Trophoblast cell (in vitro differentiated cells and primary cell): ENCODE data around the gene CHMP4B.

Experiments used
- DNase-seq, 2 donors: peaks; one replicate each; pipeline ENCODE4 v3.0.0-alpha.2; 2016
- H2AFZ ChIP-seq: 2 replicates; pipeline ENCODE4 v1.6.1; 2013; ENCODE audit warnings: low read length, moderate library complexity, mild to moderate bottlenecking; ENCODE audit not compliant: insufficient read depth, poor library complexity
- H2AK5ac ChIP-seq: 2 replicates; pipeline ENCODE4 v1.6.1; 2013; ENCODE audit warnings: mild to moderate bottlenecking, low read length
- H2BK120ac ChIP-seq: 2 replicates; pipeline ENCODE4 v1.6.1; 2013; ENCODE audit warnings: low read length, mild to moderate bottlenecking, moderate library complexity; ENCODE audit not compliant: insufficient read depth, poor library complexity
- H2BK12ac ChIP-seq: 2 replicates; pipeline ENCODE4 v1.6.1; 2013; ENCODE audit warnings: mild to moderate bottlenecking, low read length, moderate library complexity
- H2BK5ac ChIP-seq: 2 replicates; pipeline ENCODE4 v1.6.1; 2013; ENCODE audit warnings: low read length, low read depth, moderate library complexity, mild to moderate bottlenecking; ENCODE audit not compliant: poor library complexity
- H3K14ac ChIP-seq: 2 replicates; pipeline ENCODE4 v1.6.1; 2013; ENCODE audit warnings: mild to moderate bottlenecking, low read length
- H3K18ac ChIP-seq: 2 replicates; pipeline ENCODE4 v1.6.1; 2013; ENCODE audit warnings: mild to moderate bottlenecking, low read length
- H3K23ac ChIP-seq: 2 replicates; pipeline ENCODE4 v1.6.1; 2013; ENCODE audit warnings: low read length
- H3K27ac ChIP-seq: 2 replicates; pipeline ENCODE4 v1.5.1; 2013; ENCODE audit warnings: low read depth, mild to moderate bottlenecking, inconsistent platforms, low read length, moderate library complexity
- H3K27me3 ChIP-seq: 2 replicates; pipeline ENCODE4 v1.6.1; 2013; ENCODE audit warnings: inconsistent platforms, mild to moderate bottlenecking, low read length, moderate library complexity; ENCODE audit not compliant: insufficient read depth
- H3K36me3 ChIP-seq, 2 experiments: 1 replicate in 1 of 2; 2 replicates in 1 of 2; pipeline ENCODE4 v1.6.1; 2013; ENCODE audit warnings: low read length in 2 of 2, mild to moderate bottlenecking in 2 of 2, moderate library complexity in 1 of 2; ENCODE audit not compliant: insufficient read depth in 2 of 2, control insufficient read depth in 1 of 2
- H3K4ac ChIP-seq: 2 replicates; pipeline ENCODE4 v1.6.1; 2013; ENCODE audit warnings: low read depth, mild to moderate bottlenecking, low read length, moderate library complexity
- H3K4me1 ChIP-seq, 2 experiments: 1 replicate in 1 of 2; 2 replicates in 1 of 2; pipeline ENCODE4 v1.6.1; 2013; ENCODE audit warnings: low read length in 2 of 2, mild to moderate bottlenecking in 2 of 2, moderate library complexity in 1 of 2; ENCODE audit not compliant: insufficient read depth in 2 of 2, control insufficient read depth in 1 of 2
- H3K4me2 ChIP-seq: 2 replicates; pipeline ENCODE4 v1.6.1; 2013; ENCODE audit warnings: inconsistent platforms, mild to moderate bottlenecking, low read length, moderate library complexity
- H3K4me3 ChIP-seq: 2 replicates; pipeline ENCODE4 v1.5.1; 2013; ENCODE audit warnings: mild to moderate bottlenecking, low read depth, low read length, inconsistent platforms
- H3K79me1 ChIP-seq: one replicate; pipeline ENCODE4 v1.6.1; 2013; ENCODE audit warnings: low read length
- H3K79me2 ChIP-seq: 2 replicates; pipeline ENCODE4 v1.6.1; 2013; ENCODE audit warnings: low read length, mild to moderate bottlenecking; ENCODE audit not compliant: control insufficient read depth, insufficient read depth, poor library complexity
- H3K9ac ChIP-seq: 2 replicates; pipeline ENCODE4 v1.6.1; 2013; ENCODE audit warnings: mild to moderate bottlenecking, low read length
- H3K9me3 ChIP-seq: 2 replicates; pipeline ENCODE4 v1.6.1; 2013; ENCODE audit warnings: low read depth, mild to moderate bottlenecking, control low read depth, inconsistent platforms, low read length; ENCODE audit not compliant: insufficient read depth
- H4K12ac ChIP-seq: 2 replicates; pipeline ENCODE4 v1.6.1; 2013; ENCODE audit warnings: low read depth, mild to moderate bottlenecking, low read length, moderate library complexity
- H4K8ac ChIP-seq: 2 replicates; pipeline ENCODE4 v1.6.1; 2013; ENCODE audit warnings: low read depth, mild to moderate bottlenecking, low read length, moderate library complexity
- H4K91ac ChIP-seq: one replicate; pipeline ENCODE4 v1.6.1; 2013; ENCODE audit warnings: low read depth, mild to moderate bottlenecking, low read length, moderate library complexity
- WGBS: extraction: QIAGEN DNeasy Blood & Tissue Kit; methylation state at CpG from one replicate; pipeline ENCODE4 v1.1.7; 2013; ENCODE audit warnings: missing lambda C conversion rate; ENCODE audit not compliant: insufficient read length, insufficient coverage; ENCODE audit errors: extremely low coverage; 5-methylcytosine and 5-hydroxymethylcytosine counted together

The CHMP4B gene

DNA sequence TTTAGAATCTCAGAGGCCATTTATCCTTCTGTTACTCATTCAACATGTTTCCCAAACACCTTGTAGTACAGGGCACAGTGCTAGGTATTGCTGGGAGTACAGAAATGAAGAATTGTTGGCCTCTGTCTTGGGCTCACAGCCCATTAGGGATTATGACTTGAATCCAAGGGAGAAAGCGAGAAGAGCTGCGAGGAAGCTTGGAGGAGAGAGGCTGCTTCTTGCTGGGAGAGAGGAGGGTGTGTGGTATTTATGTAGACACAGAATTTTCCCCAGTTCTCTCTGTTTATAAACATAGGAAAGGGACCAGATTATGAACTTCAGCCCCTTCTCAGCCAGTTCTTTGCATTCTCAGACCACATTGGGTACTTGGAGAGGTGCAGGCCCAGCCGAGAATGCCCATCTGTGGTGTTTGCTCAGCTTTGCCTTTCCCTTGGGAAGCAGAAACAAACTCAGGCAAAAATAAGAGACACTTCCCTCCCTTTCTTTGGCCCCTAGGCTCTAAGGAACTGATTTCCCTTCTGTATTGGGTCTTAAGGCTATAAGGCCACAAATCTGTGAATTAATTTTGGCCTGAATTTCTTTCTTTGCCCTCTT, 17.9 kb downstream of the CHMP4B start:
- Histone ChIP-seq H2AK5ac (no peak overlapping the region), H3K4me1 (peaks cover 20 to 22% of the 10 kb centered on the region in 2 experiments)

DNA sequence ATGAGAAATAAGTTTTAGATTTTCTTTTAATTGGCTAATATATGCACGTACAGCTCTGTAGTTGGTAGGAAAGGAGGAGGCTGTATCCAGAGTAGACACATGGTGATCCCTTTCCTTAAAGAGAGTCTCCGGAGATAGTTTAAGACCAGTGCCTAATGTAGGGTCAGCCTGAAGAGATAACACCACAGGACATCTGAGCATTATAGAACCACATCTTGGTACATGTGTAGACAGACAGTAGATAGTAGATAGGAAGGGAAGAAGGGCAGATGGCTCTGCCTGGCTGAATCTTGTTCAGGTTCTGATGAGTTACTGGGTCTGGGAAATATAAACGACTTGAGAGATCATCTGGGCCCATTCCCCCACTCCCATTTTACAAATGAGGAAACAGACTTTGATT, 18.5 kb downstream of the CHMP4B start:
- no peak overlapping the region for H2AFZ ChIP-seq
- H3K4me1 ChIP-seq = peaks cover 20 to 22% of the 10 kb centered on the region in 2 experiments
- no peak overlapping the region for H3K4me2 ChIP-seq
- H3K23ac ChIP-seq = no peak overlapping the region
- H4K12ac ChIP-seq = no peak overlapping the region
- peaks cover 2% of the 10 kb centered on the region for H3K79me1 ChIP-seq
- H4K8ac ChIP-seq = no peak overlapping the region
- H3K9me3 ChIP-seq = no peaks in the 10 kb centered on the region
- no peak overlapping the region for H3K4me3 ChIP-seq
- H2BK120ac ChIP-seq = no peak overlapping the region
- no CpG with 5 or more reads among the region's 3 CpGs for WGBS
- no peak overlapping the region for H3K18ac ChIP-seq
- no peak overlapping the region for H2BK12ac ChIP-seq
- no peaks in the 10 kb centered on the region for H3K27me3 ChIP-seq
- H3K79me2 ChIP-seq = peaks cover 4% of the 10 kb centered on the region
- peak overlapping the region; percentile 8 for H3K4ac ChIP-seq
- no peak overlapping the region for H2AK5ac ChIP-seq
- no peak overlapping the region for H3K27ac ChIP-seq
- H3K14ac ChIP-seq = no peak overlapping the region
- no peak overlapping the region for H3K9ac ChIP-seq
- H2BK5ac ChIP-seq = no peak overlapping the region
- no peak for DNase-seq
- no peak overlapping the region for H4K91ac ChIP-seq
- H3K36me3 ChIP-seq = peaks cover 2 to 3% of the 10 kb centered on the region in 2 experiments

More for the DNA sequence above, 17.9 kb downstream of the CHMP4B start:
- Histone ChIP-seq H3K79me2 (peaks cover 4% of the 10 kb centered on the region), H2BK5ac (no peak overlapping the region), H3K4me2 (no peak overlapping the region), H4K12ac (no peak overlapping the region), H3K27me3 (no peaks in the 10 kb centered on the region), H3K79me1 (peaks cover 2% of the 10 kb centered on the region), H3K9me3 (no peaks in the 10 kb centered on the region), H3K4ac (peak overlapping the region; percentile 23), H3K27ac (no peak overlapping the region), H2AFZ (no peak overlapping the region), H3K18ac (no peak overlapping the region), H2BK120ac (no peak overlapping the region), H4K8ac (no peak overlapping the region), H3K23ac (no peak overlapping the region), H3K9ac (no peak overlapping the region), H4K91ac (no peak overlapping the region), H2BK12ac (no peak overlapping the region), H3K14ac (no peak overlapping the region), H3K36me3 (peaks cover 2 to 3% of the 10 kb centered on the region in 2 experiments), H3K4me3 (no peak overlapping the region)
- no peak for DNase-seq
- no CpG with 5 or more reads among the region's 3 CpGs for WGBS

DNA sequence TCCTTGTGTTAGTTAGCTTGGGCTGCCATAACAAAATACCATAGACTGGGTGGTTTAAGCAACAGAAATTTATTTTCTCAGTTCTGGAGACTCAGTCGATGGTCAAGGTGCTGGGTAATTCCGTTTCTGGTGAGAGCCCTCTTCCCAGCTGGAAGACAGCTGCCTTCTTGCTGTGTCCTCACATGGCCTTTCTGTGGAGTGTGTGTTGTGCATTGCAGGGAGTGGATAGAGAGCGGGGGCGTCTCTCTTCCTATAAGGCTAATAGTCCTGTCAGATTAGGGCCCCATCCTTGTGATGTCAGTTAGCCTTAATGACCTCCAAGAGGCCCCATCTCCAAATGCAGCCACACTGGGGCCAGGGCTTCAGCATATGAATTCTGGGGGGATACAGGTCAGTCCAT, 19.2 kb downstream of the CHMP4B start:
- no peak overlapping the region for H2BK120ac ChIP-seq
- H4K12ac ChIP-seq = no peak overlapping the region
- H2BK5ac ChIP-seq = no peak overlapping the region
- no peak overlapping the region for H2AK5ac ChIP-seq
- no peak overlapping the region for H2AFZ ChIP-seq
- H4K91ac ChIP-seq = no peak overlapping the region
- H3K79me1 ChIP-seq = peaks cover 2% of the 10 kb centered on the region
- no CpG with 5 or more reads among the region's 4 CpGs for WGBS
- H3K9me3 ChIP-seq = no peaks in the 10 kb centered on the region
- no peak overlapping the region for H4K8ac ChIP-seq
- peaks cover 2 to 6% of the 10 kb centered on the region in 2 experiments for H3K36me3 ChIP-seq
- no peak overlapping the region for H3K9ac ChIP-seq
- H2BK12ac ChIP-seq = no peak overlapping the region
- H3K4ac ChIP-seq = peak overlapping the region; percentile 8
- no peak overlapping the region for H3K4me3 ChIP-seq
- peaks cover 20% of the 10 kb centered on the region in 2 experiments for H3K4me1 ChIP-seq
- H3K27ac ChIP-seq = no peak overlapping the region
- peaks cover 4% of the 10 kb centered on the region for H3K79me2 ChIP-seq
- no peak for DNase-seq
- peak overlapping the region; percentile 54 for H3K18ac ChIP-seq
- H3K27me3 ChIP-seq = no peaks in the 10 kb centered on the region
- H3K4me2 ChIP-seq = no peak overlapping the region
- no peak overlapping the region for H3K23ac ChIP-seq
- no peak overlapping the region for H3K14ac ChIP-seq

DNA sequence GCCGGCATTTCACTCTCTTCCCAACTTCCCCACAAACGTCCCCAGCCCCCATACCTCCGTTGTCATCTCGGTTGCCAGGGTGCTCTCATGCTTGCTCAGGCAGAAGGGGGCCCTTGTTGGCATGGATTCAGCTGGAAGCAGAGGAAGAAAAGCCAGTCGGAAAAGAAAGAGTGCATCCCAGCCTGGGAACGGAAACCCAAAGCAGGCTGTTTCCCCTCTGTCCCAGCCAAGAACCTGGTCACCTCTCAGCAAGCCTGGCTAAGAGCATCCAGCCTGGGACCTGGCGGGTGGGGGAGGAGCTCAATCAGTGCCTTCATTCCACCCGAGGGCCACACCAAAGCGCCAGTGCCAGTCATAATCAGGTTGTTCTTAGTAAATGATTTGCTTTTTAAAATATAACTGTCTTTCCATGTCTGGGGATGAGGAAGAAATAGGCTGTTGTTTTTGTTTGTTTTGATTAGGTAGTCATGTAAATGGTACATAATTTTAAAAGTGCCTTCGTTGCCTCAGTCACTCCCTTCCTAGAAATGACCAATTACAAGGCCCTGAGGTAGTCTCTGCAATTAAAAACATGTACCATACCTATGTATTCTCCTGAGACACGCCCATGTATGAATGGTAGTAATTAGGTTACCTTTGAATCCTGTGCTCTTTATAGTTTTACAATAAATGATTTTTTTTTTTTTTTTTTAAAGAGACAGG, 21.1 kb downstream of the CHMP4B start:
- Histone ChIP-seq H3K14ac (no peak overlapping the region), H2AK5ac (no peak overlapping the region), H3K36me3 (peaks cover 2 to 9% of the 10 kb centered on the region in 2 experiments), H3K27me3 (no peaks in the 10 kb centered on the region), H4K8ac (no peak overlapping the region), H2BK5ac (no peak overlapping the region), H3K4me1 (peaks cover 13 to 16% of the 10 kb centered on the region in 2 experiments), H3K9me3 (no peaks in the 10 kb centered on the region), H4K91ac (no peak overlapping the region), H3K9ac (no peak overlapping the region), H3K4ac (peak overlapping the region; percentile 24), H3K79me2 (peaks cover 5% of the 10 kb centered on the region), H2BK12ac (peak overlapping the region; percentile 17), H3K18ac (peak overlapping the region; percentile 62), H3K23ac (no peak overlapping the region), H2AFZ (no peak overlapping the region), H3K27ac (no peak overlapping the region), H2BK120ac (no peak overlapping the region), H3K4me2 (no peak overlapping the region), H3K4me3 (no peak overlapping the region), H4K12ac (no peak overlapping the region), H3K79me1 (peaks cover 2% of the 10 kb centered on the region)
- DNase-seq = no peak
- no CpG with 5 or more reads among the region's 11 CpGs for WGBS
